ENCODE results near the gene NAT8L.

The NAT8L gene

DNA sequence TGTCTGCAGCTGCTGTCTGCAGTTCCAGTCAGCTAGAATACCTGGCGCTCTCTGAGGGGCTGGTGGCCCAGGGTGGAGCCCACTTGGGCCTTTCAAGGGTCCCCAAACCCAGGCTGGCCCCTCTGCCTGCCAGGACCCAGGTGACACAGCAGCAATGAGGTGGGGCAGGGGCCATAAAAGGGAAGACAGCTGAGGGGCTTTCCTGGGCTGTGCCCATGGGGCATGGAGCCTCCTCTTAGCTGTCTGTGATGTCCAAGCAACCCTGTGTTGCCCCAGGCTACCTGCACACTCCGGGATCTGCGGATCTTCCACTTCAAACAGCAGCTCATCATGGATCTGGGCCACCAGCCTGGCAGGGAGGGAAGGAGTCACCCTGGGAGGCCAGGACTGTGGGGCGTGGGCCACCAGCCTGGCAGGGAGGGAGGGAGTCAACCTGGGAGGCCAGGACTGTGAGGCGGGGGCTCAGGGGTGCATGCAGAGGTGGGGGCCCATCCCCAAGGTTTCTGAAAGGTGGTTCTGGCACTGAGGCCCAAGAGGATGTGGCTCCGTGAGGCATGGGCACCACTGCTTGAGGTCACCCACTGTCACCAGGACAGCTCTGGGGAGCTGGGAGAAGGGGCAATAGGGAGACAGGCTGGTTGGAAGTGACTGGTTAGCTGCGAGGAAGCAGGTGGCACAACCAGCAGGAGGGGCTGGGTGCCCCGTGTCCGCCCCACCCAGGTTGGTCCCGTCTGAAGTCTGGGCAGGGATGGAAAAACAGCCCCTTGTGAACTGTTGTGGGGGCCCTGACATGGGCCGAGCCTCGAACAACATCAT lies 16.3 kb downstream of the NAT8L start:
- no peak for DNase-seq (ENCODE audit: low read depth, low spot score)

- DNase-seq (ENCODE audit: low read depth, low spot score) = no peak
Measured at GRCh38 chr4:2075987-2076907, 17.1 kb downstream of the NAT8L start.

GRCh38 chr4:2076908-2077536 lies 17.9 kb downstream of the NAT8L start:
- DNase-seq (ENCODE audit: low read depth, low spot score) = no peak

DNA sequence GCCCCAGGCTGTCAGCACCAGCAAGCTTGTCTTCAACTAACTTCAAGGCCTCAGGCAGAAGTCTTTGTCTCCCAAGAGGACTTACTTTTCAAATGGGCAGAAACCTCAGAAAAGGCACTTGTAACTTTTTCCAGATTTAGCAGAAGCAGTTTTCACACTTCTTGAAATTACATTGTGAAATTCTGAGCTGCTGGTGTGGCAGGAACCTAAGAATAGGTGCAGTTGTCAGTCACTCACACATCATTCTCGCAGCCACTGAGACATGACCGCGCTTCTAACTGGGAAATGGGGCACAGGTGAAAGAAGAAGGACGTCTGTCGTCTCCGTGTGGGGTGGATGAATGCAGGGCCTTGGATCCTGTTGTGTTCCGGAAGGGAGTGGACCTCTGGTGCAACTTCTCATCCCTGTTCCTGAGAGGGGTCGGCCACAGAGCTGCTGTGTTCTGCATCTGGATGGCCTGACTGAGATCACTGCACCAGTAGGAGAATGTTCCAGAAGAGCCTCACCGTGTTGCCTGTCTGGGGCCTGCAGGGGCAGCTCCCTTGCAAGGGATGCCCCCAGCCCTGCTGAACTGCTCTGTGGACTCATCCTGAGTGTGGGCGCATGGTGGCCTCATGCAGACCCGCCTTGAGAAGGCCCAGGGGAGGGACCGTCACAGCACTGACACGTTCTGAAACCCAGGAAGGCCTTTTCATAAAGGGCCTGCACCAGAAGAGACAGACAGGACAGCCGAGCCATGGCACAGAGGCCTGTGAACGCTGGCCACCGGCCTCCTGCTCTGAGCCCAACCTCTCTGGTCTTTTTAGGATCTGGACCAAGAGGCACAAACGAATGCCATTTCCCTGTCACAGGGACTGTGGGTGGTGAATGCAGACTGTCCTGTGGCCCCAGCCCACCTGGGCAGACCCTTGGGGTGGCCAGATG lies 18.7 kb downstream of the NAT8L start:
- DNase-seq (ENCODE audit: low read depth, low spot score) = no peak

- no peak for DNase-seq (ENCODE audit: low read depth, low spot score)
Measured at GRCh38 chr4:2078584-2078983, 19.5 kb downstream of the NAT8L start.

GRCh38 chr4:2079006-2079405 lies 19.9 kb downstream of the NAT8L start:
- DNase-seq (ENCODE audit: low read depth, low spot score) = no peak

DNA sequence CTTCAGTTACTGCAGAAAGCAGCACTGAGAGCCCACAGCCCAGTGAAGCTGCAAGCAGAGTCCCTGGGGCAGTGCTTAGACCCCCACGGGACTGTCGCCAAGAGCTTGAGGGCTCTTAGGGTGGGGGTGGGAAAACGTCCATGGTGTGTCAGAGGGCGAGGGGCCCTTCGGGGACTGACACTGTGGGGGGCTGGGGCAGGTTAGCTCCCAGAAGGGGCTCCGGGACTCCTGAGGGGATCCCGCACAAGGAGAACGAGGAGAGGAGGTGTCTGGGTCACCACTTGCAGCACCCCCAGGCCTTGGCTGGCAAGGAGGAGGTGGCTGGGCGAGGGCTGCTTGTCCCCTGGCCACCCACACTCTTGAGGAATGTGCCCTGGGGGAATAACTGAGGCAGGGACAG lies 20.8 kb downstream of the NAT8L start:
- DNase-seq (ENCODE audit: low read depth, low spot score) = no peak

GRCh38 chr4:2080429-2081300 lies 21.5 kb downstream of the NAT8L start:
- no peak for DNase-seq (ENCODE audit: low read depth, low spot score)

- no peak for DNase-seq (ENCODE audit: low read depth, low spot score)
Measured at GRCh38 chr4:2081540-2081939, 22.4 kb downstream of the NAT8L start.

DNA sequence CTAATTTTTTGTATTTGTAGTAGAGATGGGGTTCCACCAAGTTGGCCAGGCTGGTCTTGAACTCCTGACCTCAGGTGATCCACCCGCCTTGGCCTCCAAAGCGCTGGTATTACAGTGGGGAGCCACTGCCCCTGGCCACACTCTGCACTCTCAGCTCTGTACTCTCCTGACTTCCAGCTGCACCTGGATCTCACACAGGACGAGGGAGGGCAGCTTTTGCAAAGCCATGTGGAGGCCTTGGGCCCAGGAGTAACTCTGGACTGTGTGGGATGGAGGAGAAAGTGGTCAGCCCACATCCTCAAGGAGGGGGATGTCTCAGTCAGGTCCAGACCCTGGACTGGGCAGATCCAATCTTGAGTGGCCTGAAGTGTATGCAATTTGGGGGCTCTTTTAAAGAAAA lies 23.0 kb downstream of the NAT8L start:
- DNase-seq (ENCODE audit: low read depth, low spot score) = no peak

- no peak for DNase-seq (ENCODE audit: low read depth, low spot score)
Measured at GRCh38 chr4:2082627-2083026, 23.5 kb downstream of the NAT8L start.

DNA sequence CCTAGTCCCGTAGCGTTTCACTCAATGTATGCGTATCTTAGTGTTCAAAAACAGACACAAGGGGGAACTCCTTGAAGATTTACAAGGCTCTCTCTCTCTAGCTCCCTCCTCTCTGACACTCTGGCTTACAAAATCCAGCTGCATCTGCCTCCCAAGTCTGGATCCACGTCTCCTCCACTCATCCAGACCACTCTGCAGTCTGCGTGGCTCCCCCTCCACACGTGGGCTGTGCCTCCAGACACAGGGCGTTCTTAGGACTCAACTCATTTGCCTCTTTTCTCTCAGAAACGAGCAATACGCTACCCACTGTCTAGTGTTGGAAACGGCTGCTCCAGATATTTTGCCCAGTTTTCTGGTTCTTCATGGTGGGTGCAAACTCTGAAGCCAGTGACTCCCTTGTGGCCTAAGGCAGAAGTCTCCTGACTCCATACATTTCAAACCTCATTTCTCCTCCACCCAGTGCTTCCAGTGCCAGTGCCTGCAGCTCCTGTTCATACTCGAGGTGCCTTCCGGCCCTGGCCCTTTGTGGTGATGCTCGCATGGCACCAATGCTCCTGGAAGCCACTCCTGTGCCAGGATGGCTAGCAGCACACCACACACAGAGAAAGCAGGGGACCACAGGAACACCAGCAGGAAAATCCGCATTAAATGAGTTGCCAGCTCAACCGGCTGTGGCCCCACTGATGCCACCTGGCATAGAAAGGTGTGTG lies 24.1 kb downstream of the NAT8L start:
- DNase-seq (ENCODE audit: low read depth, low spot score) = no peak

DNA sequence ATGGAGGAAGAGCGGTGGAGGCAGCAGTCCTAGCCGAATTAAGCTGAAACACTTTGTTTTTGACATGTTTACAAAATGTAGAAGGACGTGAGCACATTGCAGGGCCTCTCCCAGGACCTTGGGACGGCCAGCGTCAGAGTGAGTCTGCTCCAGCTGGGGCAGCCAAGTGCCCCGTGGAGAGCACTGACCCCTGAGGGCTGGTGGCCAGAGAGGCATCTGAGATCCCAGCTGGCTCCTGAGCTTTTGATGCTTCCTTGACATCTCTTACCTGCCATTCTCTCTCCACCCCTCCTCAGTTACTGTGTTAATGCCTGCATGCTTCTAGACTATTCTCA lies 24.7 kb downstream of the NAT8L start:
- no peak for DNase-seq (ENCODE audit: low read depth, low spot score)

DNA sequence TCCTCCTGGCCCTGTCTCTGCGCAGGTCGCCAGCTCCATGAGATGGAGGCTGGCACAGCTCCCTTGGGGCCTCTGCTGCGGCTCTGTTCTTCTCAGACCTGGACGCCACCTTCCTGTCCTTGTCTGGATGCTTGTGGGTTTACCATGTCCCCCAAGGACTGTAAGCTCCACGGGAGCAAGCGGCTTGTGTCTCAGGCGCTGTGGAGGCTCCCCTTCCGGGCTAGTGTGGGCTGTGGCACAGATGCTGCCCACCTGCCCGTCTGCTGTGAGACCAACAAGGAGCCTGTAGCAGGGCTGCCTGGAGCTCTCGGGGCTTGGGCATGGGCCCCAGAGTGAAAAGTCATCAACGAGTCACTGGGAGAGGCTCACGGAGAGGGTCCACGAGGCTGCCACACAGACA lies 25.2 kb downstream of the NAT8L start:
- no peak for DNase-seq (ENCODE audit: low read depth, low spot score)

- DNase-seq (ENCODE audit: low read depth, low spot score) = no peak
Measured at GRCh38 chr4:2085496-2085901, 26.4 kb downstream of the NAT8L start.

DNA sequence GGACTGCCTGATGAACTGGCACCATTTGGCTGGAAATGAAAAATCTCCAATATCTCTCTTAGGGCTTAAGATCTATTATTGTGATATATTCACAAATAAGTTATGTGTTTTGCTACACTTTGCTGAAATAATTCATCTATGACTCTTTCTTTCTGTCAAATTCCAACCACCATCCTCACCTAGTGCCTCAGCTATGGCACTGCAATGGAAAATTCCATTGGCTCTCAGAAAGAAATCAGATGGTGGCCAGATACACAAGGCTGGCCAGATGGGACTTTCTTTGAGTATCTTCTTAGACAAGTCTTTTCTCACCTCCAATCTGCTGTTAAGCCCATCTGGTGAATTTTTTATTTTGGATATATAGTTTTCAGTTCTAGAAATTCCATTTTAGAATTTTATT lies 28.0 kb downstream of the NAT8L start:
- no peak for DNase-seq (ENCODE audit: low read depth, low spot score)

DNA sequence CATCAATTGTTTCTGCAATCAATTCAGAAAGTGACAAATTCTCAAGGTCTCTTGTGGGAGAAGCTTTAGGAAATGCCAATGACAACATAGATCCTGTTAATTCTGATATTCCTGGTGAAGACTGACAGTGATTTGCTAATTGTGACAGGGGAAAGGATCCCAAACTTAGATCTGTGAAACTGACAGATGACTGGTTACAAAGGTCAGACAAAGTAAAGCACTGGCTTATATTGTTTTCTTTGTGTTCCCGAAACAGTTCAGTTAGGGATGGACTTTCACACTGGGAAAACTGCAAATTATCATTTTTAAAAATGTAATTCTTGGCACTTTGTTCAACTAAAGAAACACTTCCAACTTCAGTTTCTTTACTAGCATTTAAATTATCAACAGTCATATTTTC lies 30.1 kb downstream of the NAT8L start:
- DNase-seq (ENCODE audit: low read depth, low spot score) = no peak

GRCh38 chr4:2090642-2091041 lies 31.5 kb downstream of the NAT8L start:
- DNase-seq (ENCODE audit: low read depth, low spot score) = no peak

DNA sequence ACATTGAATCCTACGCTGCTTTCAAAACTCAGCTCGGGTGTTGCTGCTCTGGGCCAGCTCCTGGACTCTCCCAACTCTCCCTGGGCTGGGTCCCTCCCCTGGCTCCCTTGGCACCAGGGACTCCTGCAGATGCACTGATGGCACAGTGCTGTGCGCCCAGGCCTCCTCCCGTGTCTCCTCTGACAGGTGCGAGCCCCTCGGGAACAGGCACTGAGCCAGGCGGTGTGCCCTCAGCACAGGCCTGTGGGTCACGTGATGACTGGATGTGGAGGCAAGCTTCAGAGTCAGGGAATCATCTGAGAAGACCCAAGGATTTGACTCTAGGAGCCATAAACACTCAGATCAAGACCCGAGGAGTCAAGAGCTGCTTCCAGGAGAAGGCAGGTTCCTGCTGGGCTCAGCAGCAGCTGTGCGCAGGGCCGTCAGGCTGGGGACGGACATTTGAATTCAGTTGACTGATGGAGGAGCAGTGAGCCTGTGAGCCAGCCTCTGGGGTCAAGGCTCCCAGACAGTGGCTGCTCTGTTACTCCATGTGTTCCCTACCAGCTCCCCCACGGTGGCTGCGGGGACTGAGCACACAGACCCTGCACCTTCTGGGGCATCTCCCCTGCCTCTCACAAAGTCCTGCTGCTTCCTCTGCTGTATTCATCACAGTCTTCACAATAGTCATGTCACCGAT lies 33.0 kb downstream of the NAT8L start:
- no peak for DNase-seq (ENCODE audit: low read depth, low spot score)
